ENCODE results near the gene CD28.

DNA sequence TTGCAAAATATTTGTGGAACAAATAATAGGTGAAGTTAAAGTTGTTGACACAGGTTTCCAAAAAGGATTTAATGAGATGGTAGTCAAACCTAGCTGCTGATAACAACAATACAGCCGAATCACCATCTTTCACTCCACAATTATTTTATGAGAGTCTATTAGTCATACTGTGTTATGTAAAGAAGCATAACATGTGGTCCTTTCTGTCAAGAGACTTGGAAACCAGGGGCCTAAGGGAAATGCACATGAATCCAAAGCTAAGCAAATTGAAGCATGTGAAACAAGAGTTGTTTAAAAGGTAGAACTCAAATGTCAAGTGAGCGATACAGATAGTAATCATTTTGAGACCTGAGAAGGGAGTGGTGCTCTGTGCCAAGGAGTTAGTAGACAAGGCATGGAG is 16.0 kb downstream of the CD28 start:
- TF ChIP-seq CTCF (IDR thresholded peaks at IDR 0.05; ENCODE audit: low read length) (no peak), EZH2 (IDR thresholded peaks at IDR 0.05; ENCODE audit: borderline replicate concordance, low read length) (no peak)
